ENCODE measurements around the gene MPIG6B.

MPIG6B gene

DNA sequence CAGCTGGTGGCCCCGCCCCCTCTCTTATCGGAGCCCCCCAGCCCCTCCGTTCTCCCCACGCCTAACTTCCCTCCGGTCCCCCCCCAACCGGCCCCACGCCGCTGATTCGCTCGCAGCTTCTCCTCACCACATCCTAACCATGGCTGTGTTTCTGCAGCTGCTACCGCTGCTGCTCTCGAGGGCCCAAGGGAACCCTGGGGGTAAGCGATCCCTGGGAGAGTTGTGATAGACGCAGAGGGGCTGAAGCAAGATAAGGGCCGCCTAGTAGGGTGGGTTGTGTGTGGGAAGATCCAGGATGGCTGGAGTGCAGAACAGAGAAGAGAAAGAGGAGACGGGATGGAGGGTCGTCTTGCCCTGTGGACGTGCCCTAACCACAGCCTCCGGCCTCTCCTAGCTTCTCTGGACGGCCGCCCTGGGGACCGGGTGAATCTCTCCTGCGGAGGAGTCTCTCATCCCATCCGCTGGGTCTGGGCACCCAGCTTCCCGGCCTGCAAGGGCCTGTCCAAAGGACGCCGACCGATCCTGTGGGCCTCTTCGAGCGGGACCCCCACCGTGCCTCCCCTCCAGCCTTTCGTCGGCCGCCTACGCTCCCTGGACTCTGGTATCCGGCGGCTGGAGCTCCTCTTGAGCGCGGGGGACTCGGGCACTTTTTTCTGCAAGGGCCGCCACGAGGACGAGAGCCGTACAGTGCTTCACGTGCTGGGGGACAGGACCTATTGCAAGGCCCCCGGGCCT lies at the start of gene MPIG6B:
TSS of gene MPIG6B (plus strand) at position 129 of the 735 bp plus-strand sequence. CDS start at position 140, 11 bp downstream.
- DNase-seq, result no peak

GRCh38 chr6:31676322-31676903 lies 46.8 kb upstream of the MPIG6B start:
- no peak for DNase-seq

DNA sequence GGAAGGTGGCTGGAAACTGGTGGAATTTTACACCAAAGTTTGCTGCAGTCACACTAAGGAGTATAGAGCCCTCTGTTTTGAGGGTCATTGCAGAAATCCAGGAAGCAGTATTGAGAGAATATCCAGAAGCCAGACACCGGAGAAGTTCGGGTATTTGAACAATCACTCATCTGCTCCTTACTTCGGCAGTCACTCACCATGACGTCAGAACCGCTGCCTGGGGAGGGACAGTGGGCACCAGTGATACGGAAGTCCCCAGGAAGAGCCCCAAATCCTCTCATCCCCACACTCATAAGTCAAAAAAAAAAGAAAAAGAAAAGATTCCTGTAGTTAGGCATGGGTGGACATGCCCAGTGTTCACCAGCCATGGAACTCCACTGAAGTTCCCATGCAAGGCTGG lies 46.3 kb upstream of the MPIG6B start:
- DNase-seq, result no peak

DNA sequence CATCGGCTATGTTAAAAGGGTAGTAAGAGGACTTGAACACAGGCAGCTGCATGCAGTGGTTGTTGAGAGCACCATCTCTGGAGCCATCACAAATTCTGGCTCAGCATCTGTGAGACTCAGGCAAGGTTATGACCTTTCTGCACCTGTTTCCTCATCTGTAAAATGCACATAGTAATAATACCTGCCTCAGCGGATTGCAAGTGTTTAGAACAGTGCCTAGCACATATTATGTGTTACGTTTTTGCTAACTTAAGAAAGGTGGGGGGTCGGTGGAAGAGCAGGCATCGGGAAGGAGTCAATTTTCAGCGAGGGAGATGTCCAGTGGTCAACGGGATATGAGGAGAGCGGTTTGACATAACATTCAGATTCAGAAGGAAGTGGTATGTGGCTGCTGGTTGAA lies 45.2 kb upstream of the MPIG6B start:
- DNase-seq, result no peak

- peak; percentile 78 to 86 for DNase-seq
Observed at GRCh38 chr6:31680226-31681134, 42.7 kb upstream of the MPIG6B start, which contains the start of gene LY6G5C. TSS of gene LY6G5C (minus strand) at chr6:31681067. CDS start at chr6:31680373, 694 bp downstream.

- peak; percentile 46 to 62 for DNase-seq
Observed at GRCh38 chr6:31681135-31681671, 42.0 kb upstream of the MPIG6B start.

DNA sequence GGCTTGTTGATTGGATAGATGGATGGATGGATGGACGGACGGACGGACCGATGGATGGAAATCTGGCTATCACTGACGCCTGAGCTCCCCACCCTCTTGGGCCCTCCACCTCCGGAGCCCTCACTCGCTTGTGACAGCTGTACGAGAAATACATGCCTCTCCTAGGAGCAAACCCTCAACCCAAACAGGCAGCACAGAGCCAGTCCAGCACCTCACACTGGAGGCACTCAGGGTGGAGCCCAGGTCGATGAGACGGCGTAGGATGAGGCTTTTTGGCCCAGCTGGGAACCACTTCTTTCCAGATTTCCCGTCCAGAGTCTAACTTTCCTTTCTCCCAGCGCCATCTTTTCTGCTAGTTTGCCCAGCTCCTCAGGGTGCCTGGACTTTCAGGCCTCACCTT lies 39.6 kb upstream of the MPIG6B start:
- DNase-seq, result no peak

DNA sequence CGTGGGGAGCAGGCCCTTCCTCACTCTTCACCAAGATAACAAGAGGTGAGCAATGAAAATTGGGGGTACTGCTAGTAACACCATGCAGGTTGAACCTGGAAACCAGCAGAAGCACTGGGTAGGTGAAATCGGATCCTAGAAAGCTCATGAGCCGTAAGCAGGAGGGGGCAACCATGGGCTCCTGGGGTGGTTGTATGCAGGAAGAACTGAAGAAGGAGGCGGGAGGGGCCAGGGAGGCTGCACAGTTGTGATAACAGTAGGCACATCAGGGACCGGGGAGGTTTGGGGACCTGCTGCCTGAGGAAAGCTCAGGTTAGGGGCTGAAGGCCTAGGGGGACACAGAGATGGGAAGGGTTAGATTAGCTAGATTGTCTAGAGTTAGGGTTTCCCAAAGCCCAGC lies 36.7 kb upstream of the MPIG6B start:
- no peak for DNase-seq

DNA sequence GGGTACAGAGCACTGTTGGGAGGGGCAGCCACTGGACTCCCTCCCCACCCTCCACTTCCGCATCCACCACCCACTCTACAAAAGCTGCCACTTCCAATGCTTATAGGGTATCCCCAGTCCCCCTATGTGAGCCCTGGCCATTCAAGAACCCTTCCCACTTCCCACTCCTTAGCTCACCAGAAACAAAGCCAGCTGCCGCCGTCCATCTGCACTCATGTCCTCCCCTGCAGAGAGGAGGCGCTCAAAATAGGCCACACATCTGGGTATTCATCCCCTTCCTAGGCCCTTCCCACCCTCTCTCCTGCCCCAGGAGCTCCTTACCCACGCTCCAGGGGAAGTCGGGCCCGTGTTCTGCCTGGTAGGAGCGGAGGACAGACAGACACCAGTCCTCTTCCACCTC lies 35.9 kb upstream of the MPIG6B start:
- no peak for DNase-seq

- DNase-seq, result no peak
Observed at GRCh38 chr6:31687860-31688693, 35.1 kb upstream of the MPIG6B start.

DNA sequence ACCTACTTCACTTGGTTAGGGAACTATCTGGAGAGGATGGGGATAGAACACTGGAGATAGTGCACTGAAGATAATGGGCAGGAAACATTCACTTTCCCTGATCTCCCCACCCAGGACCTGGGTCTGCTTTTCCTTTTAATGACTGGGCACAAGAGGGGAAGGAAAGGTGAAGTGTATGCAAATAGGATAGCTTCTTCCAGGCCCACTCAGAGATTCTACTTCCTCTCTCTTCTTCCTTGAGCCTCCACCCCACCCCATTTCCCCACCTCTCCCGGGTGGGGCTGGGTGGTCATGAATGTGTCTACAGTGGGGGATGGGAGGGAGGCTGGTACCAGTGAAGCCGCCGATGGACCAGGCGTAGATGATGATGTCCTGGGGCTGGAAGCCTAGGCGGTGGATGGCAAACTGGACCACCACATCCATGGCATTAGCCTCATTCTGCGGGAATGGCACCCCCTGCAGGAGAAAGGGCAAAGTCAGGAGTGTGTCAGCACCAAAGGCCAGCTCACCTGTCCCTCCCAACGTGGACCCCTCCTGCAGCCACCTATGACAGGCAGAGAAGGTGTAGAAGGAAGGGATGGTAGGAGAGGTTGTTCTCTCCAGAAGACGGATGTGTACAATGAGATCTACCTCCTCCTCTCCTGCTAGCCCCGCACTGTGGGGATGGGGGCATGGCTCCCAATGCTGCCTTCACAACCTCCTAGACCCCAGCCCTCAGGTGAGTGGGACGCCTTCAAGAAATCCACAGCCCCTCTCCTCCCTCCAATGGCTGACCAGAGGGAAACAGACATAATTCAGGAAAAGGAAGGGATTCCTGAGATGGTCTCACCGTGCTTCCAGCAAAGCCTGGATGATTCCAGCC lies 33.7 kb upstream of the MPIG6B start:
- DNase-seq, result no peak

DNA sequence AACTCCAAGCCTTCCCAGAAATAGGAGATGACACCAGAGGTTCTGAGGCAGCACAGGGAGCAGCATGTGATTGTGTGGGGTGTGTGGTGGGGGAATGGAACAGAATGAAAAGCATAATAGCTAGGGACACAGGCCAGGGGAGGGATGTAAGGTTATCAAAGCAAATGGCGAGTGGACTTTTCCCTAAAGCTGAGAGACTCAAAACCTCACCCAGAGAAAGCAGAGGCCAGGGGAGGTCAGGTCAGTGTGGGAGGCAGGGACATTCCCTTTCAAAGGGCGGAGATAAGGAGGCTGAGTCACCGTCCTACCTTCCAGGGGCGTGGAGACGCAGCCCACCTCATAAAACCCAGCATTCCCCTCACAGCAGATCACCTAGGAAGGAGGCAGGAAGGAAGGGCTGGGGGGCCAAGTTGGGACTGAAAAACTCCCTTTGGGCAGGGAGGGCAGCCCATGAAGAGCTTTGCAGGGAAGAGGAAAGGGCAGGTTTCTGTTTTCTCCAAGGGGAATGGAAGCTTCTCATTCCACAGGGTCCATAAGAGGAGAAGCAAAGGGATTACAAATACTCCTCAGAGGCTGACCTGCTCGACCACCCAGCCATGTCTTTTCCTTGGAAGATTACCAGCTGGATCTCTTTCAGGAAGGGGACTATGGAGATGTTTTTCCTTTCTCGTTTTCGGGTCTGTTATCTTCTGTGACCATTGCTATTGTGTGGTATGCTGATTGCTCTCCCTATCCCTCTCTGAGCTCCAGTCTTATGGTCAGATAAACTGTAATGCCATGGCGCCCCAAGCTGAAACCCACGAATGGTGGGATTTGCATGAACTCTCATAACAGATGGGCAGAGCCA lies 32.7 kb upstream of the MPIG6B start:
- DNase-seq, result no peak

GRCh38 chr6:31691078-31691463 lies 32.1 kb upstream of the MPIG6B start:
- no peak for DNase-seq

GRCh38 chr6:31691564-31692108 lies 31.5 kb upstream of the MPIG6B start:
- DNase-seq, result no peak

DNA sequence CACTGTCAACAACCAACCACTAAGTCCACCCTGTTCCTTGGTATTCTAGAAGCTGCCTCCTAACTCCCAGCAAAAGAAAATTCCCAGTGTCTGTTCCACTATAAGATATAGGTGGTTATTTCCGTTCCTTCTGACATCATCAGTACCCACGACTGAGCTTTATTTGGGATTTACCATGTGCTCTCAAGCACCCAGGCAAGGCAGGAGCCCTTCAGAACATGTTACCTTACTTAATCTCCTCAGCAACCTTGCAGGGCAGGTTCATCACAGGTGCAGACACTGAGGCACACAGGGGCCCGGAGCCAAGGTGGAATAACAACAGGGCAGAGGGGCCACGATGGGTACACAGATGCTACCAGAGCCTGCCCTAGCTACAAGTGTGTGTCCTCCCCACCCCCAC lies 30.8 kb upstream of the MPIG6B start:
- no peak for DNase-seq

- no peak for DNase-seq
Observed at GRCh38 chr6:31692886-31693285, 30.3 kb upstream of the MPIG6B start.

GRCh38 chr6:31693535-31693934 lies 29.6 kb upstream of the MPIG6B start:
- DNase-seq, result no peak

- DNase-seq, result no peak
Observed at GRCh38 chr6:31697555-31697954, 25.6 kb upstream of the MPIG6B start.

GRCh38 chr6:31700740-31701401 lies 22.3 kb upstream of the MPIG6B start:
- no peak for DNase-seq
